OCI-LY1 (cell line): Measurements from ENCODE around the gene POF1B.

Experiments used
- CTCF ChIP-seq: fragments of 200-600 bp; sonication (generic), shearing (Covaris generic); IDR thresholded peaks from 2 replicates; pipeline ENCODE4 v1.5.1; 2017; ENCODE audit warnings: mild to moderate bottlenecking, antibody characterized with exemption, low read length, moderate library complexity, mixed read lengths
- EZH2 ChIP-seq: fragments of 200-600 bp; sonication (generic), shearing (Covaris generic); IDR thresholded peaks from 2 replicates; pipeline ENCODE4 v1.8.0; 2017; ENCODE audit warnings: borderline replicate concordance, mixed run types, mild to moderate bottlenecking, antibody characterized with exemption, low read length, moderate library complexity, mixed read lengths

GRCh38 chrX:85243155-85243554 is 136.3 kb downstream of the POF1B start:
- no peak for TF ChIP-seq CTCF
- no peak for TF ChIP-seq EZH2
